Muscle layer of duodenum (tissue), 2 donors: ENCODE results near the gene SSH3.

Experiments
- H3K27ac ChIP-seq: one replicate; pipeline ENCODE4 v1.7.0; 2013; ENCODE audit warnings: mild to moderate bottlenecking, low read length
- H3K27me3 ChIP-seq: one replicate; pipeline ENCODE4 v1.7.0; 2013; ENCODE audit warnings: low read depth, mild to moderate bottlenecking, control low read depth, low read length
- H3K36me3 ChIP-seq, 2 donors: one replicate each; pipeline ENCODE4 v1.7.0; 2013; ENCODE audit warnings: low read length in 2 of 2, control low read depth in 1 of 2, mild to moderate bottlenecking in 1 of 2; ENCODE audit not compliant: insufficient read depth in 2 of 2, control insufficient read depth in 1 of 2
- H3K4me1 ChIP-seq, 2 donors: one replicate each; pipeline ENCODE4 v1.7.0; 2013; ENCODE audit warnings: low read length in 2 of 2, mild to moderate bottlenecking in 2 of 2, control low read depth in 1 of 2, moderate library complexity in 1 of 2; ENCODE audit not compliant: insufficient read depth in 2 of 2, control insufficient read depth in 1 of 2
- H3K4me3 ChIP-seq, 2 donors: one replicate each; pipeline ENCODE4 v1.7.0; 2013; ENCODE audit warnings: low read length in 2 of 2, low read depth in 1 of 2, mild to moderate bottlenecking in 1 of 2
- H3K9me3 ChIP-seq, 2 donors: one replicate each; pipeline ENCODE4 v1.7.0; 2013; ENCODE audit warnings: low read length in 2 of 2, control low read depth in 1 of 2, mild to moderate bottlenecking in 1 of 2; ENCODE audit not compliant: control insufficient read depth in 1 of 2
- donor health status: healthy.

The SSH3 gene

DNA sequence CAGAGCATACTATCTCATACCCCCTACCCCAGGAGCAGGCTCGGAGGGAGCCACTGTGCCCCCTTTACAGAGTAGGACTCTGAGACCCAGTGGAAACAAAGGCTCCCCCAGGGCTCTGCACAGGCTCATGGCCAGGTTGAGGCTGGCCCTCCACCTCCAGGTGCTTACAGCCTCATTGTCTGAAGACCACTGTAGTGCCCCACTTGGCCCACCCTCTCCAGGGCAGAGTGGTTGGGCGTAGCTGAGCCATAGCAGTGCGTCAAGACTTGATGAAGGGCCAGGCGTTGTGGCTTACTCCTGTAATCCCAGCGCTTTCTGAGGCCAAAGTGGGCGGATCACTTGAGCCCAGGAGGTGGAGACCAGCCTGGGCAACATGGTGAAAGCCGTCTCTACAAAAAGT lies 12.5 kb upstream of the SSH3 start:
- H3K9me3 ChIP-seq, result peaks cover 1 to 2% of the 10 kb centered on the region in 2 donors
- peaks cover 11 to 30% of the 10 kb centered on the region in 2 donors for H3K36me3 ChIP-seq
- no peak overlapping the region for H3K27ac ChIP-seq
- H3K4me3 ChIP-seq, result no peak overlapping the region
- no peaks in the 10 kb centered on the region for H3K27me3 ChIP-seq
- peaks cover 16 to 45% of the 10 kb centered on the region in 2 donors for H3K4me1 ChIP-seq

- Histone ChIP-seq H3K9me3 (peaks cover 2 to 6% of the 10 kb centered on the region in 2 donors), H3K4me1 (peaks cover 16 to 44% of the 10 kb centered on the region in 2 donors), H3K27ac (no peak overlapping the region), H3K27me3 (no peaks in the 10 kb centered on the region), H3K36me3 (peaks cover 11 to 25% of the 10 kb centered on the region in 2 donors), H3K4me3 (no peak overlapping the region)
Measured at GRCh38 chr11:67291481-67292381, 11.6 kb upstream of the SSH3 start.

- H3K36me3 ChIP-seq, result peaks cover 11 to 25% of the 10 kb centered on the region in 2 donors
- H3K27me3 ChIP-seq, result no peaks in the 10 kb centered on the region
- peaks cover 2 to 6% of the 10 kb centered on the region in 2 donors for H3K9me3 ChIP-seq
- H3K4me1 ChIP-seq, result peaks cover 11 to 34% of the 10 kb centered on the region in 2 donors
- no peak overlapping the region for H3K27ac ChIP-seq
- no peak overlapping the region for H3K4me3 ChIP-seq
Measured at GRCh38 chr11:67292671-67293070, 10.7 kb upstream of the SSH3 start.

GRCh38 chr11:67293090-67293489 lies 10.2 kb upstream of the SSH3 start:
- H3K27ac ChIP-seq, result no peak overlapping the region
- H3K4me1 ChIP-seq, result peaks cover 7 to 30% of the 10 kb centered on the region in 2 donors
- peaks cover 2 to 6% of the 10 kb centered on the region in 2 donors for H3K9me3 ChIP-seq
- no peaks in the 10 kb centered on the region for H3K27me3 ChIP-seq
- no peak overlapping the region for H3K4me3 ChIP-seq
- H3K36me3 ChIP-seq, result peaks cover 11 to 25% of the 10 kb centered on the region in 2 donors

DNA sequence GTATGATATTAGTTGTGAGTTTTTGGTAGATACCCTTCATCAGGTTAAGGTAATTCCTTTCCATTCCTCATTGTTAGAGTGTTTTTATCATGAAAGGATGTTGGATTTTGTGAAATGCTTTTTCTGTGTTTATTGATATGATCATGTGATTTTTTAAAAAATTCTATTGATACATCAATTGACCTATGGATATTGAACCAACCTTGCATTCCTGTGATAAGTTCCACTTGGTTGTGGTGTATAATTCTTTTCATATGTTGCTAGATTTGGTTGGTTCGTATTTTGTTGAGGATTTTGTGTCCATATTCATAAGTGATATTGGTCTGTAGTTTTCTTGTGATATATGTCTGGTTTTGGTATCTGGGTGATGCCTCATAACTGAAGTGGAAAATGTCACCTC lies 7.5 kb upstream of the SSH3 start:
- H3K36me3 ChIP-seq, result peaks cover 29 to 45% of the 10 kb centered on the region in 2 donors

GRCh38 chr11:67298786-67299185 lies 4.5 kb upstream of the SSH3 start:
- peaks cover 2 to 6% of the 10 kb centered on the region in 2 donors for H3K9me3 ChIP-seq
- H3K27me3 ChIP-seq, result no peaks in the 10 kb centered on the region
- H3K4me3 ChIP-seq, result no peak overlapping the region
- H3K36me3 ChIP-seq, result peaks cover 18 to 37% of the 10 kb centered on the region in 2 donors
- H3K4me1 ChIP-seq, result peaks cover 0 to 15% of the 10 kb centered on the region in 2 donors
- H3K27ac ChIP-seq, result no peak overlapping the region

More for the DNA sequence above, 7.5 kb upstream of the SSH3 start:
- no peak overlapping the region for H3K4me3 ChIP-seq
- no peak overlapping the region for H3K27ac ChIP-seq
- peaks cover 0 to 16% of the 10 kb centered on the region in 2 donors for H3K4me1 ChIP-seq
- H3K9me3 ChIP-seq, result peaks cover 2 to 6% of the 10 kb centered on the region in 2 donors
- H3K27me3 ChIP-seq, result no peaks in the 10 kb centered on the region

- Histone ChIP-seq H3K4me3 (no peak overlapping the region), H3K4me1 (peaks cover 0 to 24% of the 10 kb centered on the region in 2 donors), H3K36me3 (peaks cover 18 to 34% of the 10 kb centered on the region in 2 donors), H3K27me3 (no peaks in the 10 kb centered on the region), H3K27ac (no peak overlapping the region), H3K9me3 (peaks cover 2 to 6% of the 10 kb centered on the region in 2 donors)
Measured at GRCh38 chr11:67299471-67300191, 3.7 kb upstream of the SSH3 start.

- H3K27me3 ChIP-seq, result no peaks in the 10 kb centered on the region
- peaks cover 0 to 26% of the 10 kb centered on the region in 2 donors for H3K4me1 ChIP-seq
- peaks cover 18 to 31% of the 10 kb centered on the region in 2 donors for H3K36me3 ChIP-seq
- H3K9me3 ChIP-seq, result peaks cover 2 to 6% of the 10 kb centered on the region in 2 donors
- H3K27ac ChIP-seq, result no peak overlapping the region
- H3K4me3 ChIP-seq, result no peak overlapping the region
Measured at GRCh38 chr11:67300256-67300755, 3.0 kb upstream of the SSH3 start.

DNA sequence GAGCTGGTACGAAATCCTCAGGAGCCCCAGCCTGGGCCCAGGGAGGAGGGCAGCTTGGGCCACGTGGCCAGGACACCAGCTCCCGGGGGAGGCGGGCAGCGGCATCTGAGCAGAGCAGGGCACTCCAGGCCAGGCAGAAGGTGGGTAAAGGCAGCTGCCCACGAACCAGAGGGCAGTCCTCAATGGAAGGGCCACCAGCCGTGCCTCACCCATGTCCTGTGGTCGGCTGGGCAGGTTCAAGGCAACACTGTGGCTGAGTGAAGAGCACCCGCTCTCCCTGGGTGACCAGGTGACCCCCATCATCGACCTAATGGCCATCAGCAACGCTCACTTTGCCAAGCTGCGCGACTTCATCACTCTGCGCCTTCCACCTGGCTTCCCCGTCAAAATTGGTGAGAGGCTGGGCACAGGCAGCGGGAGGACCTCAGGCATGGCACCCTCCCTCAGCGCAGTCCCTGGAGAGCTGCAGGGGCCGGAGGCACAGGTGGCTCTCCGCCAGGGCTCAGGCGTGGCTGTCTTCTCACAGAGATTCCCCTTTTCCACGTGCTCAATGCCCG lies 2.5 kb upstream of the SSH3 start:
- H3K36me3 ChIP-seq, result peaks cover 18 to 31% of the 10 kb centered on the region in 2 donors
- no peak overlapping the region for H3K4me3 ChIP-seq
- peaks cover 0 to 4% of the 10 kb centered on the region in 2 donors for H3K9me3 ChIP-seq
- H3K27ac ChIP-seq, result no peak overlapping the region
- H3K27me3 ChIP-seq, result no peaks in the 10 kb centered on the region
- peaks cover 0 to 26% of the 10 kb centered on the region in 2 donors for H3K4me1 ChIP-seq

- peaks cover 0 to 26% of the 10 kb centered on the region in 2 donors for H3K4me1 ChIP-seq
- H3K4me3 ChIP-seq, result no peak overlapping the region
- no peaks in the 10 kb centered on the region for H3K27me3 ChIP-seq
- no peaks in the 10 kb centered on the region for H3K9me3 ChIP-seq
- peaks cover 18 to 31% of the 10 kb centered on the region in 2 donors for H3K36me3 ChIP-seq
- H3K27ac ChIP-seq, result no peak overlapping the region
Measured at GRCh38 chr11:67301313-67301921, 1.9 kb upstream of the SSH3 start.
